NCI-H146 treated with DMSO at 0.1 percent for 48 hours (cell line): ENCODE measurements around the gene TGFBR2.
"Not testable (repeated sequence)": the region's sequence is repeated elsewhere in the genome, so short reads cannot be mapped to it uniquely, and the experiment has no call there.

Experiments used
- DNase-seq: peaks from one replicate; lab custom pipeline; 2025; ENCODE audit not compliant: unreplicated experiment; lab: John Stamatoyannopoulos, UW

TGFBR2 gene

GRCh38 chr3:30654269-30654668, 47.9 kb downstream of the TGFBR2 start:
- no peak for DNase-seq

- no peak for DNase-seq
Measured at GRCh38 chr3:30655187-30655812, 48.9 kb downstream of the TGFBR2 start.

DNA sequence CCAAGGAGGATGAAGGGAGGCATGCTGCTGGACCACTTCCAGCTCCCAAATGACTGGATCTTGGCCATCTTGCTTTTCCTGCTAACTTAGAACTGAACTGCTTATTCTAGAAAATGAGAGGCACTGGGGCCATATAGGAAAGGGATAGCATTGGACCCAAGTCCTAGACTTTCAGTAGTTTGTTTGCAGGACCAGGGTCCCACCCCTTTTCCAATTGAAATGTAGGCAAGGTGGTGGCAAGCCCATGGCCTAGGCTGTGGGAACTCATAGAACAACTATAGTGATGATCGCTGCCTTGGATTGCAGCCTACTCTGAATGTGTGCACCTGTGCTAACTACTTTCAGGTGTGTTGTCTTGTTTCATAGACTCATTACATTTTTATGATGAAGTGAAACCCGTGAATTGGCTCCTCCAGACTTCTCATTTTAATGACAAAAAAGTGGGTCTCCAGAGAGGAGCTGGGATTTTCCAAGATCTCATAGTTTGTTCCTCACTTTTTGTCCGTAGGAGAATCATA, 50.3 kb downstream of the TGFBR2 start:
- no peak for DNase-seq

GRCh38 chr3:30657914-30658313, 51.5 kb downstream of the TGFBR2 start:
- DNase-seq: no peak

- DNase-seq: no peak
Measured at GRCh38 chr3:30658328-30659052, 52.1 kb downstream of the TGFBR2 start.

- DNase-seq: no peak
Measured at GRCh38 chr3:30659270-30660130, 53.1 kb downstream of the TGFBR2 start.

- DNase-seq: no peak
Measured at GRCh38 chr3:30660136-30660535, 53.7 kb downstream of the TGFBR2 start.

- DNase-seq: no peak
Measured at GRCh38 chr3:30660656-30661055, 54.3 kb downstream of the TGFBR2 start.

DNA sequence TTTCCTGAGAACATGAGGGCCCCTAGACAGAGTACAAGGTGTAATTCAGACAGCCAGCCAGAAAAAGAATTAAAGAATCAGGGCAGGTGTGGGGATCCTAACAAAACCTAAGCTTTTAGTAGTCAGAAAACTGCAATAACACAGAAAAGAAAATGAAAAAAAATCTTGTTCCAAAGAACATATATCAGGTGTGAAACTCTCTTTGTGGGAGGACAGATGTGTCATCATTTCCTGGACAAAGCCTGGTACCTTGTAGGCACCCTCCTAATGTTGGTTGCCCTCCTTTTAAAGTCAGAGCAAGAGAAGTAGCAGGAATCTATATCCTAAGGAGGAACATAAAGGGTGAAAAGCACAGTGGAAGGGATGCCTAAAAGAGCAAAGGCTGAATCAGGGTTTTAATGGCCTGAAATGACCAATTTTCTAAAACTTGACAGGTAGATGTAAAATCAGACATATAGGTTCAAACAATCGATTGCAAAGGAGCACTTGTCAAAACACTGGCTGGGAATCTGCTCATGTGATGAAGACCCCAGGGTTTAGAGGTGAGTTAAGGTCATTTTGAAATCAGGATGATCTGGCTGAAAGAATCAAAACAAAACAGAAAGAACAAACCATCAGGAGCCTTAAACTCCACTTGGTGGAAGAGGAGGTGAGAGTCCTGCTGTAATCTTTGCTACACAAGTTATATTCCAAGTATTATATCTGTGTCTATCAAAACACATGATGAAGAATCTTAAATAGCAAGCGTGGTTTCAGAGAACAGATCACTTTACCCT, 54.9 kb downstream of the TGFBR2 start:
- DNase-seq: no peak

GRCh38 chr3:30662836-30663235, 56.4 kb downstream of the TGFBR2 start:
- no peak for DNase-seq

GRCh38 chr3:30663533-30664241, 57.3 kb downstream of the TGFBR2 start:
- DNase-seq: no peak

- no peak for DNase-seq
Measured at GRCh38 chr3:30664459-30664858, 58.1 kb downstream of the TGFBR2 start.

- no peak for DNase-seq
Measured at GRCh38 chr3:30664884-30665283, 58.5 kb downstream of the TGFBR2 start.

- DNase-seq: no peak
Measured at GRCh38 chr3:30665539-30665938, 59.1 kb downstream of the TGFBR2 start.

DNA sequence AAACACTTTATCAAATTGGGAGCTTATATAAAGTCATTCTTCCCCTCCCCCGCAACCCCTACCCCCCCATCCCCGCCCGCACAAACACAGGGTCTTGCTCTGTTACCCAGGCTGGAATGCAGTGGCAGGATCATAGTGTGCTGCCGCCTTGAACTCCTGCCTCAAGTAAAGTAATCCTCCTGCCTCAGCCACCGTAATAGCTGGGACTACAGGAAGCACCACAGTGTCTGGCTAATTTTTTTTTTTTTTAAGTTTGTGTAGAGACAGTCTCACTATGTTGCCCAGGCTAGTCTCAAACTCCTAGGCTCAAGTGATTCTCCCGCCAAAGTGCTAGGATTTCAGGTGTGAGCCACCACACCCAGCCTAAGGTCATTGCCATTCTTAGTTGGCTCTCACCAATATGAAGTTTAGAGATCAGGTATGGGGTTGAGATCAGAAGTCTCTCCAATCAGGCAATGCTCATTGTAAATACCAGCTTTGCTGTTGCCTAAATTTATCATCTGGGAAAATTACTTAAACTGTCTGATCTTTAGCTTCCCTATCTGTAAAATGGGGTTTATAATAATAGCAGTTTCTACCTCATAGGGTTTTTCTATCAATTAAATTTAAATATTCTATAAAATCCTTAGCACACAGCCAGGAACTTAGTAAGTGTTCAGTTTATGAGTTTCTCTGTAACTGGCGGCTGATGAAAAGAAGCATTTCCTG, 60.3 kb downstream of the TGFBR2 start:
- no peak for DNase-seq

- DNase-seq: no peak
Measured at GRCh38 chr3:30667280-30667651, 60.9 kb downstream of the TGFBR2 start.

- DNase-seq: no peak
Measured at GRCh38 chr3:30668051-30668609, 61.7 kb downstream of the TGFBR2 start.

- DNase-seq: not testable (repeated sequence)
Measured at GRCh38 chr3:30669360-30669934, 63.0 kb downstream of the TGFBR2 start.

- no peak for DNase-seq
Measured at GRCh38 chr3:30670292-30670691, 63.9 kb downstream of the TGFBR2 start.
